Peyer's patch (tissue), 4 donors: ENCODE data around the gene MPC2.

Experiments used
- CTCF ChIP-seq, 6 experiments: fragments of 450-650 bp in 4 of 6; fragments of 200-600 bp in 2 of 6; sonication (generic) in 1 of 6; IDR thresholded peaks; one replicate each; pipeline ENCODE4 v1.5.1; 2017 to 2019; ENCODE audit warnings: antibody characterized with exemption in 6 of 6, mild to moderate bottlenecking in 3 of 6, moderate library complexity in 1 of 6
- POLR2A ChIP-seq, 2 donors: fragments of 450-650 bp; IDR thresholded peaks; one replicate each; pipeline ENCODE4 v1.5.1; 2017; ENCODE audit warnings: antibody characterized with exemption in 2 of 2, mild to moderate bottlenecking in 2 of 2, moderate library complexity in 2 of 2

- TF ChIP-seq CTCF (IDR thresholded peaks at IDR 0.05) = peak in 2 of 6 experiments; percentile 32 to 44
- TF ChIP-seq POLR2A (IDR thresholded peaks at IDR 0.05) = no peak
Observed at GRCh38 chr1:167926486-167926997, 10.3 kb downstream of the MPC2 start.
